GM12801 (cell line): Measurements from ENCODE around the gene ZCWPW1.

Experiments used
- CTCF ChIP-seq: IDR thresholded peaks from one replicate; pipeline ENCODE4 v1.5.1; 2011; ENCODE audit warnings: control low read depth; ENCODE audit not compliant: insufficient read length; ENCODE audit errors: extremely low read depth

Gene ZCWPW1

GRCh38 chr7:100367676-100368613, 60.6 kb downstream of the ZCWPW1 start:
- TF ChIP-seq CTCF = no peak

GRCh38 chr7:100367251-100367620, 61.3 kb downstream of the ZCWPW1 start:
- no peak for TF ChIP-seq CTCF

GRCh38 chr7:100366411-100367250, 61.9 kb downstream of the ZCWPW1 start:
- no peak for TF ChIP-seq CTCF

DNA sequence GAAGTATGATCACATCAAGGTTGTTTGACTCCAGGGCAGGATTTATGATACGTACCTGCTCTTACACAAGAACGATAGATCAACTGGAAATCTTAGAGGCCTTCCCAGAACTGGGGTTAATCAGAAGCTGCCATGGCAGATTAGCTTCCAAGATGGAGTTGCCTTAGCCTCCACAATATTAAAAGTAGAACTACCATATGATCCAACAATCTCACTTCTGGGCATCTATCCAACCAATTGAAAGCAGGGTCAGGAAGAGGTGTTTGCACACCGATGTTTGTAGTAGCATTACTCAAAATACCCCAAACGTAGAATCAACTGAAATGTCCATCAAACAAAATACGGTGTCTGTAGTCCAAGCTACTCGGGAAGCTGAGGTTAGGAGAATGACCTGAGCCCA, 64.0 kb downstream of the ZCWPW1 start:
- no peak for TF ChIP-seq CTCF

- no peak for TF ChIP-seq CTCF
Observed at GRCh38 chr7:100363098-100363497, 65.4 kb downstream of the ZCWPW1 start.

- TF ChIP-seq CTCF = no peak
Observed at GRCh38 chr7:100360135-100360854, 68.2 kb downstream of the ZCWPW1 start.

GRCh38 chr7:100358857-100359212, 69.7 kb downstream of the ZCWPW1 start:
- no peak for TF ChIP-seq CTCF
